Measurements from ENCODE around the gene CPSF7. TPM values are rescaled to one million over a fixed set of nuclear protein-coding genes. Genes with fewer than 3 reads are reported as not detected.

CPSF7 gene
- total RNA-seq, 1 experiment from 2014 or later, result 145 TPM

DNA sequence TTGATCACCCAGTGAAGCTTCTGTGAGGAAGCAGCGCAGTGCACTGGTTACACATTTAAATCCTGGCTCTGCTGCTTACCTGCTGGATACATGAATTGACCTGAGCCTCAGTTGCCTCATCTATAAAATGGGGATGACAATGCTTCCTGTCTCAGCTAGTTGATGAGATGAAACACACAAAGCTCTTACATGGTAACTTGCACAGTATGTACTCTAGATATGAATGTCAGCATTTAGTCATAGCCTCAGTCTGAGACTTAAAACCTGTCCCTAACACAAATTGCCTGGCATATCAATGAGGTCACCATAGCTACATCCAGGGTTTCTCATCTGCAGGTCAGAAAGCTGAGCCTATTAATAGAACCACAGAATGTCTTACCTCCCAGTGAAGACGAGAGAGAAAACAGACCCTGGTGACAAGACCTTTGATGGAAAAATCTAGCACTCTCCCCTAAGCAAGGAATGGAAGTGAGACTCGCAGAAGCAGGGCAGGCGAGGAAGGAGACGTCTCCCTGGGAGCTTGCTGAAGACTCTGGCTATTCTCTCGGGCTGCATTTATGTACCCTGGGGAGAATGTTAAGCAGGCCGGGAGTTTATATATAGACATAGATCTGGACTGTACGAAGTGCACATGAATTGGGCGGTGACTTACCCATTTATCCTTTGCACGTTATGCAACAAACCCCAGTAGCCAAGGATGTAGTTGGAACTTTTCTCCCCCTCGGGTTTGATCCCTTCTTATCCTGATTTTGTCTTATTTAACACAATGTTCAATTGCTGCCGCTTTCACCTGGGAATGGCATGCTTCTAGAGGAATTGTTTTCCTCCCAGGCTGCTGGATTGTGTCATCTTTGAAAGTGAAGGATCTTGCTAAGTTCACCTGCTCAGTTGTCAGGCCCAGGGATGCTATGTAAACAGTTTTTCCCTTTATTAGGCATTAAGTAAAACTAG lies 18.1 kb upstream of the CPSF7 start:
- Mint-ChIP-seq H3K9me3 (no peaks in the 10 kb centered on the region), H3K36me3 (ENCODE audit: insufficient read depth in 1 of 3, low read depth in 3 of 3) (peaks cover 21 to 63% (median 41%) of the 10 kb centered on the region in 3 experiments; a peak in 6 of 7 replicates), H3K27ac (no peak overlapping the region), H3K27me3 (ENCODE audit: low read depth) (no peaks in the 10 kb centered on the region), H3K4me3 (no peak overlapping the region), H3K4me1 (peaks cover 6% of the 10 kb centered on the region in 2 experiments; a peak in 3 of 4 replicates)
- no peaks in the 10 kb centered on the region for H3K79me2 ChIP-seq (ENCODE audit: insufficient read depth, low read length)
- WGBS (ENCODE audit: extremely low coverage, insufficient read length, low lambda C conversion rate), result no CpG with 5 or more reads among the region's 12 CpGs
- H3K23me2 ChIP-seq (ENCODE audit: insufficient read length, low read depth, low read length, poor library complexity, severe bottlenecking), result no peaks in the 10 kb centered on the region
- H3K27ac ChIP-seq (ENCODE audit: insufficient read length, low read depth, low read length), result no peak overlapping the region
- no peak overlapping the region for H3K14ac ChIP-seq (ENCODE audit: insufficient read depth, low read length)
- H3K79me1 ChIP-seq (ENCODE audit: insufficient read depth, low read depth, low read length, poor library complexity, severe bottlenecking), result peaks cover under 1% of the 10 kb centered on the region
- no peak overlapping the region for H4K5ac ChIP-seq (ENCODE audit: insufficient read length, low read depth, low read length)
- H3K9ac ChIP-seq (ENCODE audit: extremely low read depth, insufficient read length, low read length), result no peak overlapping the region
- no peak overlapping the region for H2AFZ ChIP-seq (ENCODE audit: low read length)
- no peaks in the 10 kb centered on the region for H3K9me3 ChIP-seq (ENCODE audit: control insufficient read depth, low read depth, low read length)
- H3K4ac ChIP-seq (ENCODE audit: low read depth, low read length), result no peak overlapping the region
- no peak overlapping the region for H2BK15ac ChIP-seq (ENCODE audit: low read depth, low read length)
- H2AK5ac ChIP-seq (ENCODE audit: insufficient read length, low read length), result no peak overlapping the region
- H2BK5ac ChIP-seq (ENCODE audit: insufficient read length, low read length), result no peak overlapping the region
- no peak overlapping the region for H3K18ac ChIP-seq (ENCODE audit: insufficient read length, low read depth, low read length)
- H2BK12ac ChIP-seq (ENCODE audit: insufficient read length, low read depth, low read length), result no peak overlapping the region
- no peak overlapping the region for H2BK20ac ChIP-seq (ENCODE audit: low read depth, low read length, poor library complexity, severe bottlenecking)
- H2BK120ac ChIP-seq (ENCODE audit: low read depth, low read length, poor library complexity, severe bottlenecking), result no peak overlapping the region
- TF ChIP-seq, protein P1, sequence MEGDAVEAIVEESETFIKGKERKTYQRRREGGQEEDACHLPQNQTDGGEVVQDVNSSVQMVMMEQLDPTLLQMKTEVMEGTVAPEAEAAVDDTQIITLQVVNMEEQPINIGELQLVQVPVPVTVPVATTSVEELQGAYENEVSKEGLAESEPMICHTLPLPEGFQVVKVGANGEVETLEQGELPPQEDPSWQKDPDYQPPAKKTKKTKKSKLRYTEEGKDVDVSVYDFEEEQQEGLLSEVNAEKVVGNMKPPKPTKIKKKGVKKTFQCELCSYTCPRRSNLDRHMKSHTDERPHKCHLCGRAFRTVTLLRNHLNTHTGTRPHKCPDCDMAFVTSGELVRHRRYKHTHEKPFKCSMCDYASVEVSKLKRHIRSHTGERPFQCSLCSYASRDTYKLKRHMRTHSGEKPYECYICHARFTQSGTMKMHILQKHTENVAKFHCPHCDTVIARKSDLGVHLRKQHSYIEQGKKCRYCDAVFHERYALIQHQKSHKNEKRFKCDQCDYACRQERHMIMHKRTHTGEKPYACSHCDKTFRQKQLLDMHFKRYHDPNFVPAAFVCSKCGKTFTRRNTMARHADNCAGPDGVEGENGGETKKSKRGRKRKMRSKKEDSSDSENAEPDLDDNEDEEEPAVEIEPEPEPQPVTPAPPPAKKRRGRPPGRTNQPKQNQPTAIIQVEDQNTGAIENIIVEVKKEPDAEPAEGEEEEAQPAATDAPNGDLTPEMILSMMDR (conservative IDR thresholded peaks at IDR 0.05), result no peak
- H3K4me1 ChIP-seq (ENCODE audit: insufficient read depth, low read length), result no peaks in the 10 kb centered on the region
- no peak overlapping the region for H3K23ac ChIP-seq (ENCODE audit: insufficient read length, low read depth, low read length)
- H4K91ac ChIP-seq (ENCODE audit: insufficient read length, low read depth, low read length), result no peak overlapping the region
- no peak for DNase-seq
- H4K8ac ChIP-seq (replicated peaks; ENCODE audit: insufficient read length, low read depth, low read length), result no peak overlapping the region
- H3T11ph ChIP-seq (ENCODE audit: low read length), result no peak overlapping the region
- H3K56ac ChIP-seq (ENCODE audit: insufficient read length, low read depth, low read length), result no peak overlapping the region
- H3K4me2 ChIP-seq (ENCODE audit: insufficient read depth, insufficient read length, low read length), result no peak overlapping the region
- H3K27me3 ChIP-seq (ENCODE audit: insufficient read depth, low read length), result no peaks in the 10 kb centered on the region
- peaks cover 3% of the 10 kb centered on the region for H4K20me1 ChIP-seq (ENCODE audit: control insufficient read depth, insufficient read depth, insufficient read length)
